Thymus (tissue), 11 donors: ENCODE measurements around the gene HIRA. TPM values are rescaled to one million over a fixed set of nuclear protein-coding genes. Genes with fewer than 3 reads are reported as not detected.

ENCODE experiments used
- DNase-seq, 9 donors: peaks; one replicate each; pipeline ENCODE4 v3.0.0-alpha.2; 2013; ENCODE audit warnings: low spot score in 9 of 9, low read depth in 6 of 9, missing footprints in 1 of 9
- H3K27ac ChIP-seq, 2 donors: one replicate each; pipeline ENCODE4 v1.5.1; 2013; ENCODE audit warnings: control low read depth in 1 of 2, low read depth in 1 of 2, low read length in 1 of 2, mild to moderate bottlenecking in 1 of 2, moderate library complexity in 1 of 2
- H3K27me3 ChIP-seq, 2 donors: one replicate each; pipeline ENCODE4 v1.5.1; 2013; ENCODE audit warnings: low read length in 1 of 2; ENCODE audit not compliant: control insufficient read depth in 2 of 2, insufficient read depth in 1 of 2
- H3K36me3 ChIP-seq, 2 donors: one replicate each; pipeline ENCODE4 v1.5.1; 2013; ENCODE audit warnings: low read length in 1 of 2, mild to moderate bottlenecking in 1 of 2, moderate library complexity in 1 of 2; ENCODE audit not compliant: control insufficient read depth in 2 of 2, insufficient read depth in 2 of 2
- H3K4me1 ChIP-seq, 2 donors: one replicate each; pipeline ENCODE4 v1.5.1; 2013; ENCODE audit warnings: low read length in 2 of 2; ENCODE audit not compliant: control insufficient read depth in 2 of 2, insufficient read depth in 2 of 2
- H3K4me3 ChIP-seq, 2 donors: one replicate each; pipeline ENCODE4 v1.5.1; 2013; ENCODE audit warnings: low read length in 2 of 2, control low read depth in 1 of 2, mild to moderate bottlenecking in 1 of 2
- H3K9me3 ChIP-seq, 2 donors: one replicate each; pipeline ENCODE4 v1.5.1; 2013; ENCODE audit warnings: low read length in 1 of 2, mild to moderate bottlenecking in 1 of 2; ENCODE audit not compliant: control insufficient read depth in 2 of 2, insufficient read depth in 1 of 2
- WGBS: extraction: QIAGEN DNeasy Blood & Tissue Kit; methylation state at CpG from one replicate; pipeline ENCODE4 v1.1.7; 2013; 5-methylcytosine and 5-hydroxymethylcytosine counted together
- polyA plus RNA-seq: library from polyadenylated mRNA; stranded (reverse); fragments of 200-250 nt; gene quantifications from one replicate; pipeline ENCODE4 v1.2.3, GENCODE V29; 2013
- total RNA-seq: library from RNA; stranded (reverse); fragments of 120-200 nt; gene quantifications from one replicate; pipeline ENCODE4 v1.2.4, GENCODE V29; 2013
- donor health status: healthy.

Gene HIRA
- total and polyA plus RNA-seq, 2 donors, result 15.4 to 15.9 TPM

DNA sequence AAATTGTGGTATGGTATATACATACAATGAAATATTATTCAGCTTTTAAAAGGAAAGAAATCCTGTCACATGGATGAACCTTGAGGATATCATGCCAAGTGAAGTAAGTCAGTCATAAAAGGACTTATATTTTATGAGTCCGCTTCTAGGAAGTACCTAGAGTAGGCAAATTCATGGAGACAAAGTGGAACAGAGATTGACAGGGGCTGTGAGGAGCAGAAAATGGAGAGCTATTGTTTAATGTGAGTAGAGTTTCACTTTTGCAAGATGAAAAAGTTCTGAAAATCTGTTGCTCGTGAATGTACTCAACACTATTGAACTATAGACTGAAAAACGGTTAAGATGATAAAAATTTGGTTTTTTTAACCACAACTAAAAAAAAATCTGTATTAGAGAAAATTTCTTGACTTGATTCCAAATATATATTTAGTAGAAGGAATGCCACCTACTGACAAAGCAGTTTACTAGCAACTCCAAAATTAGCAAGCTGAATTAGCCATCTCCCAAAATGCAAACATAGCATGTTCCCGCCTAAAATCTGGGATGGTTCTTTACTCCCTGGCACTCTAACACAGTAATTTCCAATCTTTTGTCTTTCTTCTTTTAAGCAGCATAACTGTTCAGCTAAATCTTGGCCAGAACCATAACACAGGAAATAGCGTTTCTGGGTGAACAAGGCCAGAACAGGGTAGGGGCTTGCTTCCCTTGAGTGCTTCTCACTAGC is 46.0 kb upstream of the HIRA start:
- Histone ChIP-seq H3K27ac (peak overlapping the region in 1 of 2 donors; percentile 21), H3K4me1 (peaks cover 12 to 15% of the 10 kb centered on the region in 2 donors), H3K36me3 (peaks cover 23 to 31% of the 10 kb centered on the region in 2 donors), H3K4me3 (peak overlapping the region; percentile 78 to 89), H3K27me3 (no peaks in the 10 kb centered on the region), H3K9me3 (no peaks in the 10 kb centered on the region)
- DNase-seq, result peak in 3 of 9 donors; percentile 18 to 45 (median 19)
- 28% methylated on average over 5 of the region's 5 CpGs for WGBS

DNA sequence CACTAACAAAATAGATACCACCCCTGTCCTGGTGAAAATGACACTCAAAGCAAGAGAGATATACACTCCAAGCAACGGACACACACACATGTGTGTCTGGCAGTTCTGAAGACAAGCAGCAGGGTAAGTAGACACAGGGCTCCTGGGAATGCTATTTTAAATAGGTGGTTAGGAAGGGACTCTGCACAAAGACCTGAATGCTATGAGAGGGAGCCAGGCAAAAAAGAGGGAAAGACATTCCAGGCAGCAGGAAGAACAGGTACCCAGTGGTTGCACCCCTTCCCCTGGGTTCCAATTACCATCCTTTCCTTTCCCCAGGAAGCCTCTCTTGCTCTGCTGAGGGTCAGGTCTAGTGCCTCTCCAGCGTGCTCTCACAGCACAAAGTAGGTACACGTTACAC is 44.5 kb upstream of the HIRA start:
- Histone ChIP-seq H3K4me3 (no peak overlapping the region), H3K27ac (no peak overlapping the region), H3K36me3 (peaks cover 36 to 38% of the 10 kb centered on the region in 2 donors), H3K27me3 (no peaks in the 10 kb centered on the region), H3K4me1 (peaks cover 12 to 15% of the 10 kb centered on the region in 2 donors), H3K9me3 (no peaks in the 10 kb centered on the region)
- WGBS, result 95% methylated on average over 3 of the region's 3 CpGs
- DNase-seq, result no peak

DNA sequence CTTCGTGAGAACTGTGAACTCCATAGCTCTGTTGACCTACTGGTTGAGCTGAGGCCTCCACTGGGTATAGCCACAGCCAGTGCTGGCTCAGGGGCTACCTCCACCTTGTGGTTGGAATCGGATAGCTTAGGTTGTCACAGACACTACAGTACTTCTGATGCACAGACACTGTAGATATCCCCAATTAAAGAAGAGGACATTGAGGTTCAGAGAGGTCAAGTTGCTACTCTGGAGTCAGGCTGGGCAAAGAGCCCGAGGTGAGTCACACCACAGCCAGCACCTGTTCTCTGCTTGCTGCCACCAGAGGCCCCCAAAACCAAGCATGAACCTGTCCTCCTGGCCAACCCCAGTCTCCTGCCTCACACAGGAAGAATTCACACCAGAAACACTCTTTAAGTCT is 42.0 kb upstream of the HIRA start:
- DNase-seq, result no peak
- H3K4me3 ChIP-seq, result no peak overlapping the region
- H3K9me3 ChIP-seq, result no peaks in the 10 kb centered on the region
- WGBS, result 96% methylated on average over 3 of the region's 3 CpGs
- H3K27me3 ChIP-seq, result no peaks in the 10 kb centered on the region
- H3K4me1 ChIP-seq, result peaks cover 5% of the 10 kb centered on the region in 2 donors
- H3K36me3 ChIP-seq, result peaks cover 60 to 62% of the 10 kb centered on the region in 2 donors
- H3K27ac ChIP-seq, result no peak overlapping the region

DNA sequence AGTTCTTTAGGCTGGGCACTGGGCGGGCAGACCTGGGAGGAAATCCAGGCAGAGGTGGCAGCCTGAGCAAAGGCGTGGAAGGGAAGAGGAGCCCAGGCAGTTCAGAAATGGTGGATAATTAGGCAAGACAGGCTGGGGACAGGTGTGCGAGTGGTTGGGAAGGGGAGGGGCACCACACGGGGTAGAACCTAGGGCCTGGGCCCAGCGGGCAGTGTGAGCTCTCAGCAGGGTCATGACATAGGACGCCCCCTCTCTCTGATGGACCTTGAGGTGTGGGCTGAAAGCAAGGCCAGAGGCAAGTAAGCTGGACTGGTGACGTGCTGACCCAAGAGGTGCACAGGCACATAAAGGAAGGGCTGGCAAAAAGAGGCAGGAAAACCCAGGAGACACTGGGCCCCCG is 40.7 kb upstream of the HIRA start:
- Histone ChIP-seq H3K9me3 (no peaks in the 10 kb centered on the region), H3K4me1 (no peaks in the 10 kb centered on the region), H3K4me3 (no peak overlapping the region), H3K27me3 (no peaks in the 10 kb centered on the region), H3K27ac (no peak overlapping the region), H3K36me3 (peaks cover 74 to 76% of the 10 kb centered on the region in 2 donors)
- no peak for DNase-seq
- WGBS, result 97% methylated on average over 8 of the region's 8 CpGs

DNA sequence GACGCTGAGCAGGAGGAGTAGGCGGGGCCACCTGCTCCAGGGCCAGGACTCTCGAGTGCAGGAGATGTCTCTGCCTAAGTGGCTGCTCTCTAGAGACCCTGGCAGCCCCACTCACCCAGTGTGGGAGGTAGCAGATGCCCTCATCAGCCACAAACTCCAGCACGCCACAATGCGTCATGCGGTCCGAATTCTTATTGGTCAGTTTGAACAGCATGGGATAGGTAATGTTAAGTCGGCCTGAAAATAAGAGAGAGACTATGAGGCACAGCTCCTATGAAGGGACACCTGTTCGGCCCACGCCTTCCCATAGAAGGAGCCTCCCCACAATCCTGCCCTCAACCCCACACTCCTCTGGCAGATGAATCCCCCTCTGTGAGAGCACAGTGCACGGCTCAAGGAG is 40.0 kb upstream of the HIRA start:
- H3K4me3 ChIP-seq, result no peak overlapping the region
- H3K4me1 ChIP-seq, result no peaks in the 10 kb centered on the region
- H3K9me3 ChIP-seq, result no peaks in the 10 kb centered on the region
- peaks cover 80 to 82% of the 10 kb centered on the region in 2 donors for H3K36me3 ChIP-seq
- no peak for DNase-seq
- 97% methylated on average over 11 of the region's 11 CpGs for WGBS
- no peaks in the 10 kb centered on the region for H3K27me3 ChIP-seq
- H3K27ac ChIP-seq, result no peak overlapping the region

DNA sequence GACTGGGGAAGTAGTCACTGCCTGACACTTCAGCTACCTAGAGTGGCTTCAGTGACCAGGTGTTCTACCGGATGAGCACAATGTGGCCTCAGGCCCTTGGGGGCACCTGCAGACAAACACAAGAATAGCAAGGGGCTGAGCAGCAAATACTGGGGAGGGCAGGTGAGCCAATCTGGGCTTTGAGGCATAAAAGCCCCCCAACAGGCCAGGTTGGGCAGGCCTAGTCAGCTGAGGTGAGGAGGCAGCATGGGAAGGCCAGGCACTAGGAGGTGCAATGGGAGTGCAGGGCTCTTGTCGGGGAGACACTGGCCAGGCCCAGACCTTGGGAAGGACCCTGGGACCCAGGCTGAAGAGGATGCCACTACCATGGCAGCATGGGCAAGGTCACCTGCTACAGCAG is 38.5 kb upstream of the HIRA start:
- Histone ChIP-seq H3K36me3 (peaks cover 90 to 91% of the 10 kb centered on the region in 2 donors), H3K4me3 (no peak overlapping the region), H3K27ac (no peak overlapping the region), H3K9me3 (no peaks in the 10 kb centered on the region), H3K4me1 (no peaks in the 10 kb centered on the region), H3K27me3 (no peaks in the 10 kb centered on the region)
- WGBS, result 98% methylated on average over 2 of the region's 2 CpGs
- DNase-seq, result no peak

DNA sequence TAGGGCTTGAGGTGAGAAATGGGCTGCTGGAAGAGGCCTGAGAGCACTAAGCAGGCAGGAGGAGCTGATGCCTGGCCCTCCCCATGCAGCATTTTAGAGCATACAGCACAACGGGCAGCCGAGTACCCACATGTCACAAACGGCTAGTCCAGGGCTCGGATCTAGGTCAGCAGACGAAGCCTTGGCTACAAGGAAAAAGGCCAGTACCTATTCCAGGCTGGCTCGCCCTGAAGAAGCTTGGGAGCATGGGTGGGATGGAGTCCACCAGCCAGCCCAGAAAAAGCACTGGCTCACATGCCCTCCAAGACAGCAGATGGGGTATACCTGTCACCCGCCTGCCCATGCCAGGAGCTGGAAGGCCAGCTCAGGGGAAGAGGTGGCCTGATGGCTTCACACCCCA is 37.9 kb upstream of the HIRA start:
- H3K9me3 ChIP-seq, result no peaks in the 10 kb centered on the region
- H3K27me3 ChIP-seq, result no peaks in the 10 kb centered on the region
- no peak for DNase-seq
- no peaks in the 10 kb centered on the region for H3K4me1 ChIP-seq
- H3K4me3 ChIP-seq, result no peak overlapping the region
- 99% methylated on average over 7 of the region's 7 CpGs for WGBS
- peaks cover 91 to 92% of the 10 kb centered on the region in 2 donors for H3K36me3 ChIP-seq
- H3K27ac ChIP-seq, result no peak overlapping the region

DNA sequence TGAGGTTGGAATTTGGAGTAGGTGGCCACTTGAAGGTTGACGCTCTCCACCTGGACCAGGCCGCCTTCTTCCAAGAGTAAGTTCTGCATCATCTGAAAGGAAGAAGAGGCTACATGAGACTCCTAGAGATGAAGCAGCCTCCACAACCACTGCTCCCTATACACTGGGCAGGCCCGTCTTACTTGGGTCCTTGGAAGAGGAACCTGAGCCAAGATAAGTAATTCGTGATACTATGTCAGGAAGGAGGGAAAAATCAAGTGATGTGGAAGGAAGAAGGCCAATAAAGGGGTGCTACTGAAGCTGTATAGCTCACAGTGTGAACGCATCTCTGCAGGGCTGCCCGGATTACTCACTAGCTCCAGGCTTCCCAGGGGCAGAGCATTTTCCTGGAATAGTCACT is 36.4 kb upstream of the HIRA start:
- 99% methylated on average over 6 of the region's 6 CpGs for WGBS
- Histone ChIP-seq H3K27ac (no peak overlapping the region), H3K36me3 (peaks cover 86 to 91% of the 10 kb centered on the region in 2 donors), H3K4me3 (no peak overlapping the region), H3K9me3 (no peaks in the 10 kb centered on the region), H3K27me3 (no peaks in the 10 kb centered on the region), H3K4me1 (no peaks in the 10 kb centered on the region)
- no peak for DNase-seq

DNA sequence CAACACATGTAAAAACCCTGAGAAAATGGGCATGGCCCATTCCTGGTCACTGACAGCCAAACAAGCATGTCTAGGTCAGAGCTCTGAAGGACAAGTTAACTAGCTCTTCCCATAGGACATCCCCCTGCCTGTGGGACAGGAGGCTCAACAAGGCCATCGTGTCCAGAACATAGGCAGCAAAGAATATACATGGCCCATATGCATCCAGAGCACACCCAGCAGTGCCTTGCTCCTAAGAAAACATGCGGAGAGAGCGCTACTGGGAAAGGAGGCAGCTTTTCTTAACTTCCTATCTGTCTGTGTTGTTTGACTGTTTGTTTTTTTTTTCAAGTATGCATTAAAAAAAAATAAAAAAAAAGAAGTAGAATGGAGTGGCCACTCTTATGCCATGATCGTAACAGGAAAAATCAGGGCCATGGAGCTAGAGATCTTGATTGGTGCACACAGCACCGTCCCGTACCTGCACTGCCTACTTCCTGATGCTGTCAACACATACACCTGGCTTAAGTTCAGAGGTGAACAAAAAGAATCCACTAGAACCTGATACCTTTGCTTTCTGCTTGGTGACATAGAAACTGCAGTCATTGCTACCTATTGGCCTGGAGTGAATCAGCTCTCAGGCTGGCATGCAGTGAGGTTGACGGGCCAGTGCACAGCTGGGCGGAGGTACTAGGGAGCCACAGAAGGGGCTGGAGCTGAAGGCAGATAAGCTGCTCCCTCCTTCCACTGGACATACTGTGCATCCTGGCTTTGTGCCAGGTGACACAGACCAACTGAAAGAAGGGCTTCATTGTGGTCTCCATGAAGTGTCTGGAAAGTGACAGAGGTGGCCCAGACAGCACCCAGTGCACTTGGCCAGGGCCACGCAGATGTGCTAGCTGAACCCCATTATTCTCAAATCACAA is 35.6 kb upstream of the HIRA start:
- no peak for DNase-seq
- Histone ChIP-seq H3K36me3 (peaks cover 82 to 85% of the 10 kb centered on the region in 2 donors), H3K9me3 (no peaks in the 10 kb centered on the region), H3K4me1 (no peaks in the 10 kb centered on the region), H3K27me3 (no peaks in the 10 kb centered on the region), H3K4me3 (no peak overlapping the region), H3K27ac (no peak overlapping the region)
- WGBS, result 97% methylated on average over 9 of the region's 9 CpGs
